Ishikawa (cell line): Measurements from ENCODE around the gene CHN1.

ENCODE experiments used
- CEBPB ChIP-seq: IDR thresholded peaks from 2 replicates; pipeline ENCODE4 v1.6.1; 2012
- CREB1 ChIP-seq: IDR thresholded peaks from 2 replicates; pipeline ENCODE4 v1.6.1; 2012; ENCODE audit warnings: low read depth
- EGR1 ChIP-seq: IDR thresholded peaks from 2 replicates; pipeline ENCODE4 v1.6.1; 2012
- EP300 ChIP-seq: IDR thresholded peaks from 2 replicates; pipeline ENCODE4 v1.6.1; 2012; ENCODE audit warnings: borderline replicate concordance
- FOXM1 ChIP-seq: IDR thresholded peaks from 2 replicates; pipeline ENCODE4 v1.6.1; 2012; ENCODE audit warnings: low read depth, borderline replicate concordance
- MAX ChIP-seq: IDR thresholded peaks from 2 replicates; pipeline ENCODE4 v1.6.1; 2012
- NFIC ChIP-seq: IDR thresholded peaks from 2 replicates; pipeline ENCODE4 v1.6.1; 2012
- RAD21 ChIP-seq: IDR thresholded peaks from 2 replicates; pipeline ENCODE4 v1.6.1; 2012; ENCODE audit warnings: low read depth
- REST ChIP-seq: IDR thresholded peaks from 2 replicates; pipeline ENCODE4 v1.6.1; 2012; ENCODE audit warnings: low read depth, mild to moderate bottlenecking
- TAF1 ChIP-seq: IDR thresholded peaks from 2 replicates; pipeline ENCODE4 v1.6.1; 2012; ENCODE audit warnings: low read depth, mild to moderate bottlenecking
- TCF12 ChIP-seq: IDR thresholded peaks from 2 replicates; pipeline ENCODE4 v1.6.1; 2012; ENCODE audit warnings: low read depth
- TEAD4 ChIP-seq: IDR thresholded peaks from 2 replicates; pipeline ENCODE4 v1.6.1; 2012
- YY1 ChIP-seq: IDR thresholded peaks from 2 replicates; pipeline ENCODE4 v1.6.1; 2012; ENCODE audit warnings: low read depth
- ZBTB7A ChIP-seq: IDR thresholded peaks from 2 replicates; pipeline ENCODE4 v1.6.1; 2012; ENCODE audit warnings: low read depth
- TF ChIP-seq, protein P1 (sequence below): IDR thresholded peaks from 2 replicates; pipeline ENCODE4 v1.6.1; 2012

CHN1 gene

GRCh38 chr2:174771631-174772471, 233.3 kb downstream of the CHN1 start:
- TF ChIP-seq EGR1 (no peak), RAD21 (peak; percentile 96)

GRCh38 chr2:174771136-174771535, 234.0 kb downstream of the CHN1 start:
- TF ChIP-seq TCF12: no peak
- no peak for TF ChIP-seq TEAD4
- TF ChIP-seq TAF1: no peak
- no peak for TF ChIP-seq EP300
- no peak for TF ChIP-seq FOXM1
- TF ChIP-seq EGR1: no peak
- no peak for TF ChIP-seq CREB1
- TF ChIP-seq CEBPB: no peak
- TF ChIP-seq NFIC: no peak
- TF ChIP-seq, protein P1, sequence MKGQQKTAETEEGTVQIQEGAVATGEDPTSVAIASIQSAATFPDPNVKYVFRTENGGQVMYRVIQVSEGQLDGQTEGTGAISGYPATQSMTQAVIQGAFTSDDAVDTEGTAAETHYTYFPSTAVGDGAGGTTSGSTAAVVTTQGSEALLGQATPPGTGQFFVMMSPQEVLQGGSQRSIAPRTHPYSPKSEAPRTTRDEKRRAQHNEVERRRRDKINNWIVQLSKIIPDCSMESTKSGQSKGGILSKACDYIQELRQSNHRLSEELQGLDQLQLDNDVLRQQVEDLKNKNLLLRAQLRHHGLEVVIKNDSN: no peak
- no peak for TF ChIP-seq MAX
- no peak for TF ChIP-seq ZBTB7A
- TF ChIP-seq RAD21: no peak
- TF ChIP-seq REST: no peak
- TF ChIP-seq YY1: no peak

DNA sequence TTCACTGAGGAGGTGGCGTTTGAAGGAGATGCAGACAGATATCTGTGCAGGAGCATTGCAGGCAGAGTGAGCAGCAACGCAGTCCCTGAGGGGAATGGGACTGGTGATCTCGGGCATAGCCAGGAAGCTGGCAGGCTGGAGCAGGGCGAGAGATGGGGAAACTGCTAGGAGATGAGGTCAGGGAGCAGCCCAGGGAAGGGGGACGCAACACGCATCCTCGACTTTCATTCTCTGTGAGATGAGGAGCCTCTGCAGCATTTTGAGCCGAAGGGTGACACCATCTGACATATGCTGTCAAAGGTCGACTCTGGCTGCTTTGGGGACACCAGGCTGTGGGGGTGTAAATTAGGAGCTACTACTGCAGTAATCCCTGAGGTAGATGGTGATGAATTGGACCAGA, 236.6 kb downstream of the CHN1 start:
- TF ChIP-seq REST (no peak), TCF12 (no peak), CEBPB (no peak), MAX (no peak), EGR1 (no peak), RAD21 (no peak), FOXM1 (no peak), TAF1 (no peak), TEAD4 (no peak), NFIC (no peak), EP300 (no peak), ZBTB7A (no peak), CREB1 (no peak), YY1 (no peak)
- TF ChIP-seq, protein P1: no peak

GRCh38 chr2:174766271-174766670, 238.9 kb downstream of the CHN1 start:
- TF ChIP-seq FOXM1 (no peak), YY1 (no peak), REST (no peak), TAF1 (no peak), MAX (no peak), EGR1 (no peak), CEBPB (no peak), CREB1 (no peak), NFIC (no peak), TEAD4 (no peak), RAD21 (no peak)
- TF ChIP-seq, protein P1: no peak
